HUES6 (cell line): ENCODE results near the gene CBLC.

Experiments
- H3K27ac ChIP-seq: 2 replicates; pipeline ENCODE4 v1.7.0; 2013; ENCODE audit warnings: low read depth, mild to moderate bottlenecking, low read length, inconsistent platforms
- H3K27me3 ChIP-seq: 2 replicates; pipeline ENCODE4 v1.6.1; 2013; ENCODE audit warnings: low read length; ENCODE audit not compliant: control insufficient read depth, insufficient read depth
- H3K36me3 ChIP-seq: 2 replicates; pipeline ENCODE4 v1.6.1; 2013; ENCODE audit warnings: low read length; ENCODE audit not compliant: control insufficient read depth, insufficient read depth
- H3K4me1 ChIP-seq: 2 replicates; pipeline ENCODE4 v1.6.1; 2013; ENCODE audit warnings: low read length; ENCODE audit not compliant: control insufficient read depth, insufficient read depth
- H3K4me3 ChIP-seq: 2 replicates; pipeline ENCODE4 v1.5.1; 2013; ENCODE audit warnings: low read depth, low read length
- H3K9ac ChIP-seq: one replicate; pipeline ENCODE4 v1.6.1; 2013; ENCODE audit warnings: mild to moderate bottlenecking, low read length
- H3K9me3 ChIP-seq: 2 replicates; pipeline ENCODE4 v1.6.1; 2013; ENCODE audit warnings: low read depth, low read length; ENCODE audit not compliant: control insufficient read depth, insufficient read depth

The CBLC gene

DNA sequence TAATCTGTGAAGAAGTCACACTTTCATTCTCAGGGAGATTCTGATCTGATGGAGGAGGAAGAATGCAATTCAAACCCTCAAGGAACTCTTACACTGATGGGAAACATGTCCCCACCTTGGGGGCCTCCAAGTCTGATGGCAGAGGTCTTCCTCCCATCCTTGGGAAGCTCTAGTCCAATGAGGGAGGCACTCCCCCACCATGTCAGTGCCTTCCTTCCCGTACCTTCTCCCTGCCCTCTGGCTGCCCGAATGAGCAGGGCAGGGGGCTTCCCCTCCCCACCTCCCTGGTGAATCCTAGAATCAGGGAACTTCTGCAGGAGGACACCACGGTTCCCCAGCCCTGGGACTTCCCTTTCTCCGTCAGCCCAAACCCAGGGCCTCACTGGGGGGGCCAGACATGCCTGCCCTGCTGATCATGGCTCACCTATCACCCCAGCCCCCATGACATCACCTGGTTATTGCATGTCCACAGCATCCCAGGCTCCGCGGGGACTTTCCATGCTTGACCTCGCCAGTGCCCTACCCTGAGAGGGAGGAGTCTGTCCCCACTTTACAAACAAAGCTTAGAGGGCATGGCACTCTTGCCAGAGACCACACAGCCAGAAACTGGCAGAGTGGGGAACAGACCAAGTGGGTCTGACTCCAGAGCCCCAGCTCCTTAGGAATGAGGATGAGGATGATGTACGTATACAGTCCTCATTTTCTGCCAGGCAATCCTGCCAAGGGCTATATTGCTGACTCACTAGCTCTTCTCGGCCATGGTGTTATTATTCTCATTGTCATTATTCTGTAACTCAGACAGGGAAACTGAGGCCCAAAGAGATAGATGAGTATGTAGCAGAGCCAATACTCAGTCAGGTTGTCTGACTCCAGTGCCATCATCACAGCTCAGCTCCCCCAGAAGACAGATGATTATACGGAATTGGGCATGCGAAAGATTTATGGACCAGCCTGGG is 38.8 kb upstream of the CBLC start:
- no peaks in the 10 kb centered on the region for H3K36me3 ChIP-seq
- H3K27me3 ChIP-seq, result no peaks in the 10 kb centered on the region
- H3K9me3 ChIP-seq, result no peaks in the 10 kb centered on the region
- H3K4me3 ChIP-seq, result no peak overlapping the region
- H3K27ac ChIP-seq, result no peak overlapping the region
- H3K4me1 ChIP-seq, result peaks cover 5% of the 10 kb centered on the region
- no peak overlapping the region for H3K9ac ChIP-seq

DNA sequence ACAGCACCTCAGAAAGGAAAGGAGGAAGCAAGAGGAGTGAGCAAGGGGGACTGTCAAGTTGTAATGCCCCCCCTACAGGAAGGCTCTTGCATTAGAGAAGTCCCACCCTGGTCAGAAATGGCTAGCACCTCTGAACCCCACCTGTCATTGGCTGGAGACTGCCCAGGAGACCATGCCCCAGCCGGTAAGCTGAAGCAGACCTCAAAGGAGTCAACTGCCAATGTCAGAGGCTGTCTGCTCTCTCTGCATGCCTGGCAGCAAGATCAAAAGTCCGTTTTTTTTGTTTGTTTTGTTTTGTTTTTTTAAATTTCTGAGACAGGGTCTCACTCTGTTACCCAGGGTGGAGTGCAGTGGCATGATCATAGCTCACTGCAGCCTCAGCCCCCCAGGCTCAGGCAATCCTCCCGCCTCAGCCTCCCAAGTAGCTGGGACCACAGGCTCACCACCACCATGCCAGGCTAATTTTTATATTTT is 37.3 kb upstream of the CBLC start:
- H3K27me3 ChIP-seq, result peaks cover 7% of the 10 kb centered on the region
- no peaks in the 10 kb centered on the region for H3K9me3 ChIP-seq
- H3K4me3 ChIP-seq, result no peak overlapping the region
- H3K27ac ChIP-seq, result no peak overlapping the region
- H3K36me3 ChIP-seq, result no peaks in the 10 kb centered on the region
- H3K9ac ChIP-seq, result no peak overlapping the region
- H3K4me1 ChIP-seq, result peaks cover 5% of the 10 kb centered on the region

DNA sequence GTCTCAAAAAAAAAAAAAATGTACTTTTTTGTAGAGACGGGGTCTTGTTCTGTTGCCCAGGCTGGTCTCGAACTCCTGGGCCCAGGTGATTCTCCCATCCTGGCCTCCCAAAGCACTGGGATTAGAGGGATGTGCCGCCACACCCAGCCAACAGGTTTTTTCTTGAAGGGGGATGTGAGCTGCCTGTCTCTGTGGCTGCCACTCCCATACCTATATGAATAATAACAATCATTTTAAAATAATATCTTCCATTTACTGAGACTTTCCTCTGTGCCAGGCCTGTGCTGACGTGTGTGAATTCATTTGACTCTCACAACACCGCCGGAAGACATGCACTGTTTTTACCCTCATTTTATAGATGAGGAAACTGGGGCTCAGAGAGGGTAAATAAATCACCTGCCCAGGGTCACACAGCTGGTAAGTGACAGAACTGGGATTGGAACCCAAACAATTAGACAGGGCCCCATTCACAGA is 36.4 kb upstream of the CBLC start:
- Histone ChIP-seq H3K27ac (no peak overlapping the region), H3K9ac (no peak overlapping the region), H3K4me1 (peaks cover 5% of the 10 kb centered on the region)

DNA sequence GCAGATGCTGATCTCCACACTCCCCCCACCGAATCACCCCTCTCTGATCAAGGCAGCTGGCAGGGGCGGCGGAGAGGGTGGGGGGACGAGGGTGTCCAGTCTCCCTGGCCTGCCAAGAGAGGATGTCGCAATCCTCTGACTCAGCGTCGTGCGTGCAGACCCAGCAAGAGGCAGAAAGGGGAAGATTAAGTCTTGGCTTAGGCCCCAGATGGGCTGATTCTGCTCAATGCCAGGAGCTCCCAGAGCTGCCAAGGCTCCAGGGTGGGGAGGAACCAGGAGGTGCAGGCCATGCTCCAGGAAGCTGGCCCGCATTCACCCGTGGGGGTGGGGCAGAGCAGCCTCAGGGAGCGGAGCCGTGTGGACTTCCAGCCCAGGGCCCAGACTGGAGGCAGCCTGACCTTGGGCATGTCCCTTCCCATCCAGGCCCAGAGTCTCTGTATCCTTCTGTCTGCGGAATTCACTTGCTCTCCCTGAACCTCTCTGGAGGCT is 35.8 kb upstream of the CBLC start:
- Histone ChIP-seq H3K36me3 (no peaks in the 10 kb centered on the region), H3K4me3 (no peak overlapping the region), H3K4me1 (peaks cover 6% of the 10 kb centered on the region), H3K27me3 (peaks cover 22% of the 10 kb centered on the region), H3K9ac (no peak overlapping the region), H3K27ac (no peak overlapping the region), H3K9me3 (no peaks in the 10 kb centered on the region)

More for the DNA sequence above, 36.4 kb upstream of the CBLC start:
- Histone ChIP-seq H3K27me3 (peaks cover 16% of the 10 kb centered on the region), H3K36me3 (no peaks in the 10 kb centered on the region), H3K4me3 (no peak overlapping the region), H3K9me3 (no peaks in the 10 kb centered on the region)

DNA sequence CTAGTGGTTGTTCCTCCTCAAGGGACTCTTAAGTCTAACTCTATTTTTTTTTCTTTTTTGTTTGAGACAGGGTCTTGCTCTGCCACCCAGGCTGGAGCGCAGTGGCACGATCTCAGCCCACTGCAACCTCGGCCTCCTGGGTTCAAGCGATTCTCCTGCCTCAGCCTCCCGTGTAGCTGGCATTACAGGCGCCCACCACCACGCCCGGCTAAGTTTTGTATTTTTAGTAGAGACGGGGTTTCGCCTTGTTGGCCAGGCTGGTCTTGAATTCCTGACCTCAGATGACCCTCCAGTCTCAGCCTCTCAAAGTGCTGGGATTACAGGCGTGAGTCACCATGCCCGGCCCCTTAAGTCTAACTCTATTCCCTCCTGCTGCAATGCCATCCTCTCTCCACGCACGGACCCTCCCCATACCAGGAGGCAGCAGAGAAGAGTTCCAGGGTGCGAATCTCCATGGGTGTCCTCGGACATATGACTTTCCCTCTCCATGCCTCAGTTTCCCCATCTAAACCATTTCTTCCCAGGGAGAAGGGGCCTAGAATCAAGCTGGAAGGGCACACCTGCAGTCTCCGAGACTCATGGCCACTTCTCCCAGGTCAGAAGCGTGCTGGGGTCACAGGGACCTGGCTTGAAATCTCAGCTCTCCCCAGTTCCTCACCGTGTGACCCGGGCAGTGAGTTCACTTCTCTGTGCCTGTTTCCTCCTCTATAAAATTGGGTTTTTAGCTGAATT is 35.2 kb upstream of the CBLC start:
- H3K9ac ChIP-seq, result no peak overlapping the region
- H3K4me3 ChIP-seq, result no peak overlapping the region
- H3K27ac ChIP-seq, result no peak overlapping the region
- no peaks in the 10 kb centered on the region for H3K9me3 ChIP-seq
- peaks cover 9% of the 10 kb centered on the region for H3K4me1 ChIP-seq
- no peaks in the 10 kb centered on the region for H3K36me3 ChIP-seq
- peaks cover 25% of the 10 kb centered on the region for H3K27me3 ChIP-seq

DNA sequence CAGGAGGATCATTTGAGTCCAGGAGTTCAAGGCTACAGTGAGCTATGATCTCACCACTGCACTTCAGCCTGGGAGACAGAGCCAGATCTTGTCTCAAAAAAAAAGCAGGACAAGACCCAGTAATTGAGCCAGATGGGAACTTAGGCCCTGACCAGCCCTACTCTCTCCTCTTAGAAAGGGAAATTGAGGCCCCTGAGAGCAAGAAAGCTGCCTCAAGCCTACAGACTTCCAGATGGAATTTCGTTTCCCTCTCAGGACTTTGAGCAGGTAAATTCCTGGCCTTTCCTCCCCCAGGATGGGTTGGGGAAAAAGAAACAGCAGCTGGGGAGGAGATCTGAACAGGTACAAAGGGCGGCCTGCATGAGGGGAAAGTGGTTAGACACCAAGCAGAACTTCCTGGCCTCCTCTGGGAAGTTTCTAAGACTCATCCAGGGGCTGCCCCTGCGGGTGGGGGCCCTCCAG is 32.8 kb upstream of the CBLC start:
- Histone ChIP-seq H3K27ac (no peak overlapping the region), H3K4me3 (no peak overlapping the region), H3K36me3 (no peaks in the 10 kb centered on the region), H3K27me3 (peaks cover 40% of the 10 kb centered on the region), H3K4me1 (peaks cover 9% of the 10 kb centered on the region), H3K9ac (no peak overlapping the region), H3K9me3 (no peaks in the 10 kb centered on the region)

DNA sequence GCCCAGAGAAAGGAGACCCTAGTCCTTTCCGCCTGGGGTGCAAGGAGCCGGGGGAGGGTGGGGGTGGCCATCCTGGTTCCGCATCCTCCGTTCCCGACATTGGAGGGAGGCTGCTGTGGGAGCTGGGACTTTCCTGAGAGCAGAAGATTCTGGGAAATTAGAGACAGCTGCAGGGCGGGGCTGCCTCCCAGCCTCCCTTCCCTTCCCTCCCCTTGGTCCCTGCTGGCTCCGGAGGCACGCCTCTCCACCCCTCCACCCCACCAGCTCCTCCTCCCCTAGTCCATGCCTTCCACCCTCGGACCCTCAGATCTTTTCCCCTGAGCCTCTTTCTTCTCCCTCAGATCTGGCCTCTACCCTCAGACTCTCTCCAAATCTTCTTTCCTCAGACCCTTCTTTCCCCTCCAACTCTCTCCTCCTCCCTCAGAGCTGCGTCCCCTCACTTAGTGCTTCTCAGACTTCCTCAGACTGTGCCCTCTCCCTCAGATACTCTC is 32.3 kb upstream of the CBLC start:
- Histone ChIP-seq H3K36me3 (no peaks in the 10 kb centered on the region), H3K27ac (no peak overlapping the region), H3K27me3 (peaks cover 43% of the 10 kb centered on the region), H3K9ac (no peak overlapping the region), H3K9me3 (no peaks in the 10 kb centered on the region), H3K4me3 (no peak overlapping the region), H3K4me1 (peaks cover 9% of the 10 kb centered on the region)

DNA sequence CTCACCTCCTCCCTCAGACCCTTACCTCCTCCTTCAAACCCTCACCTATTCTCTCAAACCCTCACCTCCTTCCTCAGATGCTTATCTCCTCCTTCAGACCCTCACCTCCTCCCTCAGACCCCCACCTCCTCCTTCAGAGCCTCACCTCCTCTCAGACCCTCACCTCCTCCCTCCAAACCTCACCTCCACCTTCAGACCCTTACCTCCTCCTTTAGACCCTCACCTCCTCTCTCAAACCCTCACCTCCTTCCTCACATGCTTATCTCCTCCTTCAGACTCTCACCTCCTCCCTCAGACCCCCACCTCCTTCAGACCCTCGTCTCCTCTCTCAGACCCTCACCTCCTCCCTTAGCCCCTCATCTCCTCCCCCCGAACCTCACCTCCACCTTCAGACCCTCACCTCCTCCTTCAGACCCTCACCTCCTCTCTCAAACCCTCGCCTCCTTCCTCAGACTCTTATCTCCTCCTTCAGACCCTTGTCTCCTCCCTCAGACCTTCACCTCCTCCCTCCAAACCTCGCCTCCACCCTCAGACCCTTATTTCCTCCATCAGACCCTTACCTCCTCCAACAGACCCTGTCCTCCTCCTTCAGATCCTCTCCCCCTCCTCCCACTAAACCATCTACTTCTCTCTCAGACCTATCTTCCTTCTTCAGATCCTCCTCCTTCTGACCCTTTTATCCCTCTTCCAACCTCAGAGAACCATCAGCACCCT is 31.6 kb upstream of the CBLC start:
- Histone ChIP-seq H3K9ac (no peak overlapping the region), H3K4me3 (no peak overlapping the region), H3K27me3 (peaks cover 50% of the 10 kb centered on the region)

DNA sequence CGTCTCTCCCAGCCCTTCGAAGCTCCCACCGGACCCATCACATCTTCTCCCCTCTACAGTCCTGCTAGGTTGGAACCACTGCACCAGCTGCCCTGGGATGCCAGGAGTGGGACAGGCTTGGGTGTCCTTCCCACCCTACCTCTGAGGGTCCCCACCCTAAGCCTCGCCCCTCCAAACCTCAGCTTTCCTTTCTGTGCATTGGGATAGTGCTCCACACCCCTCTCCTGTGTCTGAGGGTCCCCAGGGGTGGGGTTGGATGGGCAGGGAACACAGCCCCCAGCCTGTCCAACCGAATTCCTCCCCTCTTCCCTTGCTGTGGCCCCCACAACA is 31.1 kb upstream of the CBLC start:
- H3K27me3 ChIP-seq, result peaks cover 54% of the 10 kb centered on the region
- peaks cover 9% of the 10 kb centered on the region for H3K4me1 ChIP-seq

More for the DNA sequence above, 31.6 kb upstream of the CBLC start:
- H3K36me3 ChIP-seq, result no peaks in the 10 kb centered on the region
- H3K4me1 ChIP-seq, result peaks cover 9% of the 10 kb centered on the region
- H3K9me3 ChIP-seq, result no peaks in the 10 kb centered on the region
- no peak overlapping the region for H3K27ac ChIP-seq

DNA sequence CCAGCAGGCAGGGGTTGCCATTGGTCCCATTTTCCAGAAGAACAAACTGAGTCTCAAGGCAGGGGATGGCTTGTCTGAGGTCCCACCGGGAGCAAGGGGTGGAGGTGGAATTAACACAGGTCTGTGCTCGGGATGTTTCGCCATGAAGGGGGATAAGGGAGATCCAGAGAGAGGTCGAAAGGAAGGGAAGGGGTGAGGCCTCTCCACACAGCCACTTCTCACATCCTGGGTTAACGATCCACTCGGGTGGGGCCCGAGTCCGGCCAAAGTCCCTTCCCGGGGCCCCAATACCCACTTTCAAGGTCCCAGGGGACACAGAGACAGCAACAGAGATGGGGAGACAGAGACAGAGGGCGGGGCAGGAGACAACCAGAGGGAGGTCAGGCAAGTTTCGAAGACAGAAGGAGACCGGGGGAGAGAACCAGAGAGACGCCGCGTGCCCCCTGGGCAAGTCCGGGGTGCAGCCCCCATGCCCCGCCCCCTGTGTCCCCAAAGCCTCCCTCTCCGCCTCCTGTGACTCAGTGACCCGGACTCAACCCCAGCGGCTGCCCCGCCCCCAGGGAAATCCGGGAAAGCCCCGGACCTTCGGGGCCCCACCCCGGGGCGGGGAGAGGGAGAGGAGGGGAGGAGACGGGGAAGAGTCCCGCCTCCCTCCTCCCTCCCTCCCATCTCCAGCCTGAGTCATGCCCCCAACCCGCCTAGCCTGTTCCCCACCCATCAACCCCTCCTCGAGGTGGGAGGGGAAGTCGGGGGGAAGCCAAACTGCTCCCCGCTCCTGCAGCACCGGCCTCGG is 30.5 kb upstream of the CBLC start:
- Histone ChIP-seq H3K9me3 (no peaks in the 10 kb centered on the region), H3K36me3 (no peaks in the 10 kb centered on the region; the same call in 1 of the 2 replicates), H3K9ac (no peak overlapping the region), H3K27me3 (peaks cover 54% of the 10 kb centered on the region), H3K4me3 (peak overlapping the region; percentile 75), H3K4me1 (peaks cover 5% of the 10 kb centered on the region), H3K27ac (no peak overlapping the region)

More for the DNA sequence above, 31.1 kb upstream of the CBLC start:
- H3K9ac ChIP-seq, result no peak overlapping the region
- no peak overlapping the region for H3K27ac ChIP-seq
- peak overlapping the region; percentile 75 for H3K4me3 ChIP-seq
- no peaks in the 10 kb centered on the region for H3K9me3 ChIP-seq
- no peaks in the 10 kb centered on the region; the same call in 1 of the 2 replicates for H3K36me3 ChIP-seq
